ENCODE results near the gene ECE2.
"Not testable (repeated sequence)": the region's sequence is repeated elsewhere in the genome, so short reads cannot be mapped to it uniquely, and the experiment has no call there.

The ECE2 gene

DNA sequence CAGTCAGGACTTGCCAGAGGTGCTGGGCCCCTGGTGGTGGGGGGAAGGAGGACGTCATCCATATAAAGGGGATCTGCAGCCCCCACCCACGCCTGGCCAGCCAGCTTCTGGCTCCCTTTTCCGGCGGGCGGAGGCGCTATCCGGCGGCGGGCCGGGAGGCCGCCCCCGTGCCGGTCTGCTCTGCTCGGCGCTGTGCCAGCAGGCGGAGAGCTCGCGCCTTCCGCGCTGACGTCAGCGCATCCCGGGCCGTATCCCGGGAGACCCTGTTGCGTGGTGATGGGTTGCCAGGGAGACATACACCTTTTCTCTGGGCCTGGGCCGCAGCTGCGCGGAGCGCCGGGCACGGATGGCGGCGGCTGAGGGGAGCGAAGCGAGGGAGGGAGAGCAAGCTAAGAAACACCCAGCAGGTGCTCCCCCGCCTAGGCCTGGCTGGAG, 62.7 kb downstream of the ECE2 start:
- no peak for DNase-seq

DNA sequence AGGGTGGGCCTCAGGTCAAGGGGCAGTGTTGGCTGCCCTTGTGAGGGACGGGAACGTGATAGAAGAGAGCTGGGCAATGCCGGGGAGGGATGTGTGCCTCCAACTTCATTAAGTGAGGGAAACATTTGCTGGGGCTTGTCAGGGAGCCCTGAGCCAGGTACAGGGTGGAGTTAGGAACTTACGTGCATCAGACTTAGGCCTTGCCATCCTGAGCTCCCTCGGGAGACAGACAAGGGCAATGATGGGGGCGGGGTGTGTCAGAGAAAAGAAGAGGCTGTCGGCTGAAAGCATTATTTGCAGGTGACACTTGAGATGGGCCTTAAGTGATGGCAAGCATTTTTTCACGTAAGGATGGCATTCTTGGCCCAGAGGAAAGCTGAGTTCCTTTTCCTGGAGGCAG, 63.2 kb downstream of the ECE2 start:
- no peak for DNase-seq

DNA sequence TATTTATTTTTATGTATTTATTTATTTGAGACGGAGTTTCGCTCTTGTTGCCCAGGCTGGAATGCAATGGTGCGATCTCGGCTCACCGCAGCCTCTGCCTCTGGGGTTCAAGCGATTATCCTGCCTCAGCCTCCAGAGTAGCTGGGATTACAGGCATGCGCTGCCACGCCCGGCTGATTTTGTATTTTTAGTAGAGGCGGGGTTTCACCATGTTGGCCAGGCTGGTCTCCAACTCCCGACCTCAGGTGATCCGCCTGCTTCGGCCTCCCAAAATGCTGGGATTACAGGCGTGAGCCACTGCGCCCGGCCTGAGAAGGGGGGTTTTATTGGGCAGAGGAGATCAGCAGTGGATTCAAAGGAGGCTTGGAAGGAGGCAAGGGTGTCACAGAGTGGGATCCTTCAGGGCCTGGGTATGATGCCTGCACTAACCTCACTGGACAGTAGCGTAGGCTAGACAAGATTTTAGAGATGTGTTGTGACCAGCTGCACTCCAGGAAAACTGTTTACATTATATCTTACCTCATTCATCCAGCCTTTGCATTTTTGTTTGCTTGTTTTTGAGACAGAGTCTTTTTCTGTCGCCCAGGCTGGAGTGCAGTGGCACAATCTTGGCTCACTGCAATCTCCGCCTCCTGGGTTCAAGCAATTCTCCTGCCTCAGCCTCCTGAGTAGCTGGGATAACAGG, 63.8 kb downstream of the ECE2 start:
- not testable (repeated sequence) for DNase-seq

DNA sequence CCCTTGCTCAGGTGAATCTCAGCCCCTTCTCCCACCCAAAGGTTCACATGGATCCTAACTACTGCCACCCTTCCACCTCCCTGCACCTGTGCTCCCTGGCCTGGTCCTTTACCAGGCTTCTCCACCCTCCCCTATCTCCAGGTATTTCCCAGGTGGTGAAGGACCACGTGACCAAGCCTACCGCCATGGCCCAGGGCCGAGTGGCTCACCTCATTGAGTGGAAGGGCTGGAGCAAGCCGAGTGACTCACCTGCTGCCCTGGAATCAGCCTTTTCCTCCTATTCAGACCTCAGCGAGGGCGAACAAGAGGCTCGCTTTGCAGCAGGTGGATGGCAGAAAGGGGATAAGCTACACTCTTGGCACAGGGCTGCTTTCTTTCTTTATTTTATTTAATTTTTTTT, 66.1 kb downstream of the ECE2 start:
- DNase-seq, result no peak
